ENCODE measurements around the gene SH2D4B. TPM values are rescaled to one million over a fixed set of nuclear protein-coding genes. Genes with fewer than 3 reads are reported as not detected.

SH2D4B gene
- total RNA-seq, 3 donors from 2014 or later (not counting 1 experiment from before 2014, with no cell fraction given), result 0.19 to 0.30 (median 0.27) TPM

DNA sequence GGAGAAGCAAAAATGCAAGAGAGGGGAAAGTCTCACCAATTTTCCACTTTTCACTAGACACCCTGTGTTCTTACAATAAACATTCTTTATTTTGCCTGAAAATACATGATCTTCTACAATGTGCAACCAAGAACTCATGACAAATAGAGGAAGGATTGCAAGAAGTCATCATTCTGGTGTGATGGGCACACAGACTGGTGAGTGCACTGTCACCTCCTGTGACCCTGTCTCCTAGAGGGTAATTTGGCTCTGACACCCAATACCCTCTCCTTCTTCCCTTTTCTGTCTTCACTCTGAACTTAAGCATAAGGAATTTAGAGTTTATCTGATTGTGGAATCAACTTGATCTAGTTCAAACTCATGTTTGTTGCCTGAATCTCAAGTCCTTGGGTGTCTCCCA, 153.7 kb downstream of the SH2D4B start:
- Mint-ChIP-seq H3K4me1 (no peaks in the 10 kb centered on the region), H3K27ac (no peak overlapping the region), H3K27me3 (ENCODE audit: low read depth in 2 of 2) (peaks cover 13% of the 10 kb centered on the region in 2 donors), H3K36me3 (no peaks in the 10 kb centered on the region), H3K4me3 (no peak overlapping the region), H3K9me3 (no peaks in the 10 kb centered on the region)
- no peaks in the 10 kb centered on the region for H3K36me3 ChIP-seq (ENCODE audit: control insufficient read depth, insufficient read depth, low read length)
- no peak overlapping the region for H3K27ac ChIP-seq (ENCODE audit: low read length)
- no peaks in the 10 kb centered on the region for H3K27me3 ChIP-seq (ENCODE audit: control insufficient read depth, insufficient read depth, low read length)
- TF ChIP-seq, protein P1, sequence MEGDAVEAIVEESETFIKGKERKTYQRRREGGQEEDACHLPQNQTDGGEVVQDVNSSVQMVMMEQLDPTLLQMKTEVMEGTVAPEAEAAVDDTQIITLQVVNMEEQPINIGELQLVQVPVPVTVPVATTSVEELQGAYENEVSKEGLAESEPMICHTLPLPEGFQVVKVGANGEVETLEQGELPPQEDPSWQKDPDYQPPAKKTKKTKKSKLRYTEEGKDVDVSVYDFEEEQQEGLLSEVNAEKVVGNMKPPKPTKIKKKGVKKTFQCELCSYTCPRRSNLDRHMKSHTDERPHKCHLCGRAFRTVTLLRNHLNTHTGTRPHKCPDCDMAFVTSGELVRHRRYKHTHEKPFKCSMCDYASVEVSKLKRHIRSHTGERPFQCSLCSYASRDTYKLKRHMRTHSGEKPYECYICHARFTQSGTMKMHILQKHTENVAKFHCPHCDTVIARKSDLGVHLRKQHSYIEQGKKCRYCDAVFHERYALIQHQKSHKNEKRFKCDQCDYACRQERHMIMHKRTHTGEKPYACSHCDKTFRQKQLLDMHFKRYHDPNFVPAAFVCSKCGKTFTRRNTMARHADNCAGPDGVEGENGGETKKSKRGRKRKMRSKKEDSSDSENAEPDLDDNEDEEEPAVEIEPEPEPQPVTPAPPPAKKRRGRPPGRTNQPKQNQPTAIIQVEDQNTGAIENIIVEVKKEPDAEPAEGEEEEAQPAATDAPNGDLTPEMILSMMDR (IDR thresholded peaks at IDR 0.05), result no peak
- H3K4me3 ChIP-seq (ENCODE audit: low read length), result no peak overlapping the region
- intact Hi-C loops (cut with micrococcal nuclease), result no loop called here
- DNase-seq (no peak), ATAC-seq (no peak)
- no peaks in the 10 kb centered on the region for H3K9me3 ChIP-seq (ENCODE audit: control insufficient read depth, insufficient read depth, low read length)
- H3K4me1 ChIP-seq (ENCODE audit: control insufficient read depth, insufficient read depth, low read length), result no peaks in the 10 kb centered on the region

GRCh38 chr10:80693565-80693964, 155.9 kb downstream of the SH2D4B start:
- Histone ChIP-seq H3K36me3 (ENCODE audit: control insufficient read depth, insufficient read depth, low read length) (no peaks in the 10 kb centered on the region), H3K27me3 (ENCODE audit: control insufficient read depth, insufficient read depth, low read length) (no peaks in the 10 kb centered on the region), H3K27ac (ENCODE audit: low read length) (no peak overlapping the region), H3K4me3 (ENCODE audit: low read length) (no peak overlapping the region), H3K9me3 (ENCODE audit: control insufficient read depth, insufficient read depth, low read length) (no peaks in the 10 kb centered on the region), H3K4me1 (ENCODE audit: control insufficient read depth, insufficient read depth, low read length) (no peaks in the 10 kb centered on the region)
- no peaks in the 10 kb centered on the region for H3K9me3 Mint-ChIP-seq
- TF ChIP-seq, protein P1 (IDR thresholded peaks at IDR 0.05), result no peak
- WGBS (ENCODE audit: insufficient coverage), result 87% methylated on average over 3 of the region's 3 CpGs
- H3K36me3 Mint-ChIP-seq, result no peaks in the 10 kb centered on the region
- H3K4me1 Mint-ChIP-seq, result no peaks in the 10 kb centered on the region
- H3K4me3 Mint-ChIP-seq, result no peak overlapping the region
- no peak for DNase-seq
- no peak for ATAC-seq
- H3K27me3 Mint-ChIP-seq (ENCODE audit: low read depth in 2 of 2), result peaks cover 11 to 21% of the 10 kb centered on the region in 2 donors
- no peak overlapping the region for H3K27ac Mint-ChIP-seq
- intact Hi-C loops (cut with micrococcal nuclease), result no loop called here

GRCh38 chr10:80694930-80695329, 157.2 kb downstream of the SH2D4B start:
- Histone ChIP-seq H3K27me3 (ENCODE audit: control insufficient read depth, insufficient read depth, low read length) (no peaks in the 10 kb centered on the region), H3K36me3 (ENCODE audit: control insufficient read depth, insufficient read depth, low read length) (no peaks in the 10 kb centered on the region), H3K27ac (ENCODE audit: low read length) (no peak overlapping the region), H3K4me3 (ENCODE audit: low read length) (no peak overlapping the region), H3K9me3 (ENCODE audit: control insufficient read depth, insufficient read depth, low read length) (no peaks in the 10 kb centered on the region), H3K4me1 (ENCODE audit: control insufficient read depth, insufficient read depth, low read length) (no peaks in the 10 kb centered on the region)
- Mint-ChIP-seq H3K4me1 (no peaks in the 10 kb centered on the region), H3K27ac (no peak overlapping the region), H3K4me3 (no peak overlapping the region), H3K27me3 (ENCODE audit: low read depth in 2 of 2) (peaks cover 7 to 21% of the 10 kb centered on the region in 2 donors), H3K9me3 (no peaks in the 10 kb centered on the region), H3K36me3 (no peaks in the 10 kb centered on the region)
- DNase-seq (no peak), ATAC-seq (no peak)
- intact Hi-C loops (cut with micrococcal nuclease), result no loop called here
- TF ChIP-seq, protein P1 (IDR thresholded peaks at IDR 0.05), result no peak
- 78% methylated on average over 5 of the region's 5 CpGs for WGBS (ENCODE audit: insufficient coverage)

Other genes with a start within 250 kb of the SH2D4B start
- gene MAT1A, start 248.2 kb upstream of the SH2D4B start, total RNA-seq, result not detected
- not detected for gene DYDC1, start 181.1 kb upstream of the SH2D4B start, total RNA-seq
- not detected for gene DYDC2, start 181.1 kb upstream of the SH2D4B start, total RNA-seq
- gene PRXL2A, start 129.4 kb upstream of the SH2D4B start, total RNA-seq, result 1 to 10 TPM; 1.3 to 1.8 (median 1.4) TPM
- gene TSPAN14, start 83.6 kb upstream of the SH2D4B start, total RNA-seq, result 100 to 1,000 TPM; 126 to 180 (median 173) TPM